ENCODE data around the gene ADGRG3.

Gene ADGRG3

GRCh38 chr16:57658878-57659674 is 9.0 kb upstream of the ADGRG3 start:
- no peak overlapping the region for H3K27ac ChIP-seq (ENCODE audit: low read depth, low read length)
- H3K9ac ChIP-seq (ENCODE audit: low read length), result no peak overlapping the region
- no peaks in the 10 kb centered on the region for H3K36me3 ChIP-seq (ENCODE audit: control insufficient read depth, insufficient read depth, low read length)
- no peaks in the 10 kb centered on the region for H3K9me3 ChIP-seq (ENCODE audit: control insufficient read depth, insufficient read depth, low read depth, low read length)
- no peak overlapping the region for H3K4me3 ChIP-seq (ENCODE audit: low read depth, low read length)
- no peaks in the 10 kb centered on the region for H3K27me3 ChIP-seq (ENCODE audit: control insufficient read depth, insufficient read depth, low read length)
- H3K4me1 ChIP-seq (ENCODE audit: control insufficient read depth, insufficient read depth, low read length), result peaks cover 1% of the 10 kb centered on the region; the same call in 1 of the 2 replicates

- H3K9ac ChIP-seq (ENCODE audit: low read length), result no peak overlapping the region
Measured at GRCh38 chr16:57660715-57661463, 7.2 kb upstream of the ADGRG3 start.

GRCh38 chr16:57661510-57661909 is 6.6 kb upstream of the ADGRG3 start:
- Histone ChIP-seq H3K36me3 (ENCODE audit: control insufficient read depth, insufficient read depth, low read length) (no peaks in the 10 kb centered on the region), H3K9me3 (ENCODE audit: control insufficient read depth, insufficient read depth, low read depth, low read length) (no peaks in the 10 kb centered on the region), H3K9ac (ENCODE audit: low read length) (no peak overlapping the region), H3K4me1 (ENCODE audit: control insufficient read depth, insufficient read depth, low read length) (no peaks in the 10 kb centered on the region), H3K27me3 (ENCODE audit: control insufficient read depth, insufficient read depth, low read length) (no peaks in the 10 kb centered on the region), H3K27ac (ENCODE audit: low read depth, low read length) (no peak overlapping the region), H3K4me3 (ENCODE audit: low read depth, low read length) (no peak overlapping the region)

More at GRCh38 chr16:57660715-57661463, 7.2 kb upstream of the ADGRG3 start:
- Histone ChIP-seq H3K4me3 (ENCODE audit: low read depth, low read length) (no peak overlapping the region), H3K27ac (ENCODE audit: low read depth, low read length) (no peak overlapping the region), H3K27me3 (ENCODE audit: control insufficient read depth, insufficient read depth, low read length) (no peaks in the 10 kb centered on the region), H3K4me1 (ENCODE audit: control insufficient read depth, insufficient read depth, low read length) (no peaks in the 10 kb centered on the region), H3K36me3 (ENCODE audit: control insufficient read depth, insufficient read depth, low read length) (no peaks in the 10 kb centered on the region), H3K9me3 (ENCODE audit: control insufficient read depth, insufficient read depth, low read depth, low read length) (no peaks in the 10 kb centered on the region)

- H3K27me3 ChIP-seq (ENCODE audit: control insufficient read depth, insufficient read depth, low read length), result no peaks in the 10 kb centered on the region
- no peak overlapping the region for H3K9ac ChIP-seq (ENCODE audit: low read length)
- H3K9me3 ChIP-seq (ENCODE audit: control insufficient read depth, insufficient read depth, low read depth, low read length), result no peaks in the 10 kb centered on the region
- no peaks in the 10 kb centered on the region for H3K4me1 ChIP-seq (ENCODE audit: control insufficient read depth, insufficient read depth, low read length)
- H3K36me3 ChIP-seq (ENCODE audit: control insufficient read depth, insufficient read depth, low read length), result no peaks in the 10 kb centered on the region
- H3K27ac ChIP-seq (ENCODE audit: low read depth, low read length), result no peak overlapping the region
- no peak overlapping the region for H3K4me3 ChIP-seq (ENCODE audit: low read depth, low read length)
Measured at GRCh38 chr16:57661936-57662906, 5.9 kb upstream of the ADGRG3 start.

- Histone ChIP-seq H3K36me3 (ENCODE audit: control insufficient read depth, insufficient read depth, low read length) (no peaks in the 10 kb centered on the region), H3K9ac (ENCODE audit: low read length) (no peak overlapping the region), H3K4me1 (ENCODE audit: control insufficient read depth, insufficient read depth, low read length) (peaks cover 6% of the 10 kb centered on the region; the same call in 1 of the 2 replicates), H3K27me3 (ENCODE audit: control insufficient read depth, insufficient read depth, low read length) (no peaks in the 10 kb centered on the region), H3K4me3 (ENCODE audit: low read depth, low read length) (no peak overlapping the region), H3K27ac (ENCODE audit: low read depth, low read length) (no peak overlapping the region), H3K9me3 (ENCODE audit: control insufficient read depth, insufficient read depth, low read depth, low read length) (no peaks in the 10 kb centered on the region)
Measured at GRCh38 chr16:57663436-57663835, 4.7 kb upstream of the ADGRG3 start.

- H3K4me3 ChIP-seq (ENCODE audit: low read depth, low read length), result no peak overlapping the region
- no peaks in the 10 kb centered on the region for H3K36me3 ChIP-seq (ENCODE audit: control insufficient read depth, insufficient read depth, low read length)
- H3K9ac ChIP-seq (ENCODE audit: low read length), result no peak overlapping the region
- no peaks in the 10 kb centered on the region for H3K9me3 ChIP-seq (ENCODE audit: control insufficient read depth, insufficient read depth, low read depth, low read length)
- H3K27ac ChIP-seq (ENCODE audit: low read depth, low read length), result no peak overlapping the region
- H3K4me1 ChIP-seq (ENCODE audit: control insufficient read depth, insufficient read depth, low read length), result peaks cover 6% of the 10 kb centered on the region; the same call in 1 of the 2 replicates
- H3K27me3 ChIP-seq (ENCODE audit: control insufficient read depth, insufficient read depth, low read length), result no peaks in the 10 kb centered on the region
Measured at GRCh38 chr16:57663917-57664661, 4.0 kb upstream of the ADGRG3 start.

- Histone ChIP-seq H3K4me1 (ENCODE audit: control insufficient read depth, insufficient read depth, low read length) (peaks cover 6% of the 10 kb centered on the region; the same call in 1 of the 2 replicates), H3K27ac (ENCODE audit: low read depth, low read length) (no peak overlapping the region), H3K36me3 (ENCODE audit: control insufficient read depth, insufficient read depth, low read length) (no peaks in the 10 kb centered on the region), H3K27me3 (ENCODE audit: control insufficient read depth, insufficient read depth, low read length) (no peaks in the 10 kb centered on the region), H3K9me3 (ENCODE audit: control insufficient read depth, insufficient read depth, low read depth, low read length) (no peaks in the 10 kb centered on the region), H3K4me3 (ENCODE audit: low read depth, low read length) (no peak overlapping the region), H3K9ac (ENCODE audit: low read length) (no peak overlapping the region)
Measured at GRCh38 chr16:57664662-57665025, 3.5 kb upstream of the ADGRG3 start.

- Histone ChIP-seq H3K27me3 (ENCODE audit: control insufficient read depth, insufficient read depth, low read length) (no peaks in the 10 kb centered on the region), H3K9ac (ENCODE audit: low read length) (no peak overlapping the region), H3K27ac (ENCODE audit: low read depth, low read length) (no peak overlapping the region), H3K4me3 (ENCODE audit: low read depth, low read length) (no peak overlapping the region), H3K36me3 (ENCODE audit: control insufficient read depth, insufficient read depth, low read length) (no peaks in the 10 kb centered on the region), H3K9me3 (ENCODE audit: control insufficient read depth, insufficient read depth, low read depth, low read length) (no peaks in the 10 kb centered on the region), H3K4me1 (ENCODE audit: control insufficient read depth, insufficient read depth, low read length) (peaks cover 6% of the 10 kb centered on the region; the same call in 1 of the 2 replicates)
Measured at GRCh38 chr16:57665541-57665940, 2.6 kb upstream of the ADGRG3 start.

GRCh38 chr16:57666353-57667047 is 1.6 kb upstream of the ADGRG3 start:
- peaks cover 6% of the 10 kb centered on the region; the same call in 1 of the 2 replicates for H3K4me1 ChIP-seq (ENCODE audit: control insufficient read depth, insufficient read depth, low read length)
- no peaks in the 10 kb centered on the region for H3K9me3 ChIP-seq (ENCODE audit: control insufficient read depth, insufficient read depth, low read depth, low read length)
- H3K27ac ChIP-seq (ENCODE audit: low read depth, low read length), result no peak overlapping the region
- no peaks in the 10 kb centered on the region for H3K36me3 ChIP-seq (ENCODE audit: control insufficient read depth, insufficient read depth, low read length)
- no peak overlapping the region for H3K4me3 ChIP-seq (ENCODE audit: low read depth, low read length)
- H3K9ac ChIP-seq (ENCODE audit: low read length), result no peak overlapping the region
- H3K27me3 ChIP-seq (ENCODE audit: control insufficient read depth, insufficient read depth, low read length), result no peaks in the 10 kb centered on the region
